Psoas muscle (tissue), 8 donors: Measurements from ENCODE around the gene CCNK. TPM values are rescaled to one million over a fixed set of nuclear protein-coding genes. Genes with fewer than 3 reads are reported as not detected.

Experiments used
- ATAC-seq, 4 donors: fragments of 200-7000 bp; cut with Tn5 transposase; one replicate each; pipeline ENCODE4 v1.9.1; 2020; ENCODE audit warnings: moderate library complexity in 3 of 4, mild to moderate bottlenecking in 2 of 4
- DNase-seq, 2 donors: peaks; one replicate each; pipeline ENCODE4 v3.0.0-alpha.2; 2020
- H3K27ac ChIP-seq: fragments of 200-600 bp; one replicate; pipeline ENCODE4 v1.8.0; 2022
- H3K27me3 ChIP-seq, 3 donors: fragments of 200-600 bp in 1 of 3; one replicate each; pipeline versions ENCODE4 v1.6.1 to v1.8.0; 2013 to 2022; ENCODE audit warnings: low read length in 2 of 3, mild to moderate bottlenecking in 2 of 3, moderate library complexity in 1 of 3; ENCODE audit not compliant: insufficient read depth in 3 of 3
- H3K36me3 ChIP-seq, 2 donors: fragments of 200-600 bp in 1 of 2; one replicate each; pipeline versions ENCODE4 v1.6.1 to v1.8.0; 2013 to 2022; ENCODE audit warnings: low read depth in 1 of 2, mild to moderate bottlenecking in 1 of 2, moderate library complexity in 1 of 2; ENCODE audit not compliant: insufficient read depth in 1 of 2
- H3K4me1 ChIP-seq: fragments of 200-600 bp; one replicate; pipeline ENCODE4 v1.8.0; 2022
- H3K4me3 ChIP-seq: fragments of 200-600 bp; one replicate; pipeline ENCODE4 v1.8.0; 2022; ENCODE audit warnings: mild to moderate bottlenecking
- H3K9me3 ChIP-seq: fragments of 200-600 bp; one replicate; pipeline ENCODE4 v1.8.0; 2022
- CTCF ChIP-seq: fragments of 200-600 bp; IDR thresholded peaks from one replicate; pipeline ENCODE4 v1.8.0; 2022; ENCODE audit warnings: antibody characterized with exemption
- WGBS, 3 donors: extraction: QIAGEN DNeasy Blood & Tissue Kit; methylation state at CpG; one replicate each; pipeline versions ENCODE4 v1.1.6 to v1.1.7; 2013; 5-methylcytosine and 5-hydroxymethylcytosine counted together
- intact Hi-C, 2 donors: fragments of 100-400 bp; cut with DNase I; formaldehyde crosslinking; loops; one replicate each; pipeline versions ENCODE4 v1.11.0 to v1.14.2; 2022
- polyA plus RNA-seq, 3 donors: library from polyadenylated mRNA; stranded (reverse); fragments of 200-250 nt; gene quantifications; one replicate each; pipeline ENCODE4 v1.2.3, GENCODE V29; 2013
- total RNA-seq, 4 donors: library from RNA; stranded (reverse); fragmentation: NEBNext Ultra II Directional in 2 of 4; extraction: Animal tissue kit (Norgen Biotek cat#: 25700) in 2 of 4; gene quantifications; one replicate each; pipeline versions ENCODE4 v1.2.1 to v1.2.4, GENCODE V29; 2021 to 2023
- donor health status: healthy with polysubstance abuse.
- donor health status: DM: no; HTN: no; CAD: no; lungs with moderate emphysema.
- donor health status: Bipolar disorder and iron deficiency.
- donor health status: healthy.
- donor health status: DM: yes; HTN: yes; CAD: no.
- donor health status: DM: no; HTN: no; CAD: no.
- donor health status: DM: no; HTN: no; CAD: no.
- donor health status: DM: yes; HTN: yes; CAD: no.

The CCNK gene
- total and polyA plus RNA-seq, 7 donors: 17.6 to 53.2 (median 39.8) TPM

GRCh38 chr14:99505089-99505488 is 23.9 kb downstream of the CCNK start:
- DNase-seq: no peak
- no peak for ATAC-seq
- H3K4me3 ChIP-seq: no peak overlapping the region
- intact Hi-C loops: no loop called here
- no peaks in the 10 kb centered on the region for H3K27me3 ChIP-seq
- H3K27ac ChIP-seq: no peak overlapping the region
- no peaks in the 10 kb centered on the region for H3K4me1 ChIP-seq
- 59 to 88% (median 72%) methylated on average over 5 of the region's 5 CpGs for WGBS, 3 donors
- no peak for TF ChIP-seq CTCF
- peaks cover 21 to 100% of the 10 kb centered on the region in 2 donors for H3K36me3 ChIP-seq
- no peaks in the 10 kb centered on the region for H3K9me3 ChIP-seq

- no peak for TF ChIP-seq CTCF
- ATAC-seq: no peak
- no peak overlapping the region for H3K27ac ChIP-seq
- intact Hi-C loops: no loop called here
- H3K36me3 ChIP-seq: peaks cover 17 to 97% of the 10 kb centered on the region in 2 donors
- 81 to 87% (median 83%) methylated on average over 6 of the region's 6 CpGs for WGBS, 3 donors
- H3K4me1 ChIP-seq: no peaks in the 10 kb centered on the region
- no peak overlapping the region for H3K4me3 ChIP-seq
- no peaks in the 10 kb centered on the region for H3K9me3 ChIP-seq
- no peaks in the 10 kb centered on the region for H3K27me3 ChIP-seq
- DNase-seq: no peak
Measured at GRCh38 chr14:99506276-99506675, 25.1 kb downstream of the CCNK start.

- no peak for DNase-seq
- intact Hi-C loops: no loop called here
- Histone ChIP-seq H3K4me3 (no peak overlapping the region), H3K27ac (no peak overlapping the region), H3K4me1 (no peaks in the 10 kb centered on the region), H3K27me3 (no peaks in the 10 kb centered on the region), H3K9me3 (no peaks in the 10 kb centered on the region), H3K36me3 (peaks cover 13 to 97% of the 10 kb centered on the region in 2 donors)
- peak in 3 of 4 donors; percentile 4 to 8 (median 5) for ATAC-seq
- TF ChIP-seq CTCF: no peak
- 95 to 96% (median 95%) methylated on average over 13 of the region's 13 CpGs for WGBS, 3 donors
Measured at GRCh38 chr14:99507860-99508640, 26.8 kb downstream of the CCNK start.

- no peak for TF ChIP-seq CTCF
- Histone ChIP-seq H3K27ac (no peak overlapping the region), H3K27me3 (no peaks in the 10 kb centered on the region), H3K4me1 (no peaks in the 10 kb centered on the region), H3K9me3 (no peaks in the 10 kb centered on the region), H3K4me3 (no peak overlapping the region), H3K36me3 (peaks cover 11 to 90% of the 10 kb centered on the region in 2 donors)
- peak; percentile 52 to 77 for DNase-seq
- ATAC-seq: peak; percentile 81 to 89 (median 86)
- intact Hi-C loops: no loop called here
- 63 to 72% (median 64%) methylated on average over 23 of the region's 23 CpGs for WGBS, 3 donors
Measured at GRCh38 chr14:99508896-99509629, 27.9 kb downstream of the CCNK start.
